Measurements from ENCODE around the gene UGT1A7.

UGT1A7 gene

GRCh38 chr2:233798335-233799086 is 116.8 kb downstream of the UGT1A7 start:
- no peak for DNase-seq (ENCODE audit: low read depth in 1 of 2, low spot score in 1 of 2)

GRCh38 chr2:233799087-233799665 is 117.5 kb downstream of the UGT1A7 start:
- no peak for DNase-seq (ENCODE audit: low read depth in 1 of 2, low spot score in 1 of 2)

- no peak for DNase-seq (ENCODE audit: low read depth in 1 of 2, low spot score in 1 of 2)
Measured at GRCh38 chr2:233799716-233800115, 118.0 kb downstream of the UGT1A7 start.

GRCh38 chr2:233800208-233800607 is 118.5 kb downstream of the UGT1A7 start:
- no peak for DNase-seq (ENCODE audit: low read depth in 1 of 2, low spot score in 1 of 2)

GRCh38 chr2:233801357-233802131 is 119.8 kb downstream of the UGT1A7 start:
- DNase-seq (ENCODE audit: low read depth in 1 of 2, low spot score in 1 of 2) = no peak

- DNase-seq (ENCODE audit: low read depth in 1 of 2, low spot score in 1 of 2) = no peak
Measured at GRCh38 chr2:233802132-233802815, 120.6 kb downstream of the UGT1A7 start.

- no peak for DNase-seq (ENCODE audit: low read depth in 1 of 2, low spot score in 1 of 2)
Measured at GRCh38 chr2:233803292-233803911, 121.7 kb downstream of the UGT1A7 start.

GRCh38 chr2:233803994-233804393 is 122.3 kb downstream of the UGT1A7 start:
- DNase-seq (ENCODE audit: low read depth in 1 of 2, low spot score in 1 of 2) = no peak

GRCh38 chr2:233807215-233807865 is 125.6 kb downstream of the UGT1A7 start:
- no peak for DNase-seq (ENCODE audit: low read depth in 1 of 2, low spot score in 1 of 2)

GRCh38 chr2:233807966-233808935 is 126.5 kb downstream of the UGT1A7 start:
- DNase-seq (ENCODE audit: low read depth in 1 of 2, low spot score in 1 of 2) = no peak

- no peak for DNase-seq (ENCODE audit: low read depth in 1 of 2, low spot score in 1 of 2)
Measured at GRCh38 chr2:233810385-233810784, 128.7 kb downstream of the UGT1A7 start.

GRCh38 chr2:233811087-233811486 is 129.4 kb downstream of the UGT1A7 start:
- DNase-seq (ENCODE audit: low read depth in 1 of 2, low spot score in 1 of 2) = no peak

GRCh38 chr2:233811732-233812131 is 130.0 kb downstream of the UGT1A7 start:
- no peak for DNase-seq (ENCODE audit: low read depth in 1 of 2, low spot score in 1 of 2)

- no peak for DNase-seq (ENCODE audit: low read depth in 1 of 2, low spot score in 1 of 2)
Measured at GRCh38 chr2:233813236-233814055, 131.7 kb downstream of the UGT1A7 start.

- DNase-seq (ENCODE audit: low read depth in 1 of 2, low spot score in 1 of 2) = no peak
Measured at GRCh38 chr2:233814056-233814835, 132.5 kb downstream of the UGT1A7 start.

GRCh38 chr2:233815861-233816260 is 134.2 kb downstream of the UGT1A7 start:
- no peak for DNase-seq (ENCODE audit: low read depth in 1 of 2, low spot score in 1 of 2)

- no peak for DNase-seq (ENCODE audit: low read depth in 1 of 2, low spot score in 1 of 2)
Measured at GRCh38 chr2:233816334-233816733, 134.6 kb downstream of the UGT1A7 start.

- DNase-seq (ENCODE audit: low read depth in 1 of 2, low spot score in 1 of 2) = no peak
Measured at GRCh38 chr2:233816771-233817170, 135.1 kb downstream of the UGT1A7 start.
